Activated T-helper 1 cell treated with anti-CD3 and anti-CD28 coated beads, Interleukin-2, amount 50 U/mL, for 16 hours (primary cell): Measurements from ENCODE around the gene LMF1.
"Not testable (repeated sequence)": the region's sequence is repeated elsewhere in the genome, so short reads cannot be mapped to it uniquely, and the experiment has no call there.

Experiments
- DNase-seq, 2 donors: peaks; one replicate each; pipeline ENCODE4 v3.0.0-alpha.2; 2020; ENCODE audit warnings: low read depth in 1 of 2, low spot score in 1 of 2

The LMF1 gene

GRCh38 chr16:972316-973002 is 1.7 kb upstream of the LMF1 start:
- DNase-seq = no peak

DNA sequence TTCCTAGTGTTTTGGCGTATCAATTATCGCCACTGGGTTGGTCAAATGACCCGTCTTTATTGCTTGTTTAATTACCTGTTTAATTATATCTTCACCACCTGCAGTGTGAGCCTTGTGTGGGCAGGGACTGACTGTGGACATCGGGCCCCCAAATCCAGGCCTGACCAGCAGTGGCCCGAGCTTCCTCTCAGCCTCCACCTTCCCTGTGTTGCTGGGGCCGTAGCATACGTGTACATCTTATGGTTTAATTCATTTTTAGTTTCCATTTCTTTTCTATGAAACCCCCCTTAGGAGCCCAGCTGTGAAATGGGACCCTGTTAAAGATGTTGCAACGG is 1.2 kb upstream of the LMF1 start:
- no peak for DNase-seq

DNA sequence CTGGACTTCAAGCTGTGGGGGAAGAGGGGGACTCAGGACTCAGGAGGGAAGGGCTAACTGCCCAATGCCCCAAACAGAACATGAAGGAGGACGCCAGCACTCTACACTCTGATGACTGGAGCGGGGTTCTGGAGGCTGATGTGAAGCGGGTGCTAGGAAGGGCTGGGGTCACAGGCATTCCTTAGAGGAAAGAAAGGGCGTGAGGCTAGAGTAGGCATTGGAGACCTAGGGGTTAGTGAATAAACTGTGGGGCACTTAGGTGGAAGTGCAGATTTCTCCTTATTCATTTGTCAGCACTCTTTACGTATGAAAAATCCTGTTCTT is 760 bp upstream of the LMF1 start:
- DNase-seq = no peak

DNA sequence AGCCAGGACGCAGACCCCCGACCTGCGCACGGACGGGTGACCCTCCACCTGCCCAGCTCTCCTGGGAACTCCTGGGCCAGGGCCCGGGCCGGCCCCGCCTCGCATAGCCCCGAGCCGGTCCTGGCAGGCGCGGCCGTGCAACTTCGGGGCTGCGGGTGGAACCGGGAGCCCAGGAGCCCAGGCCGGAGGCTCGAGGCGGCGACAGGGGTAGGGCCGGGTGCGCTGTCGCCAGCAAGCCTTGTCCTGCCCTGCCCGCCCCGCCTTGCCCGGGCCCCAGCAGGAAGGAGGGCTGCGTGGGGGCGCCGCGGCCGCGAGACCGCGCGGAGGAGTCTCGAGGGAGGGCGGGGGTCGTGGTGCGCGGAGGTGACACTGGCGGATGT is 408 bp downstream of the LMF1 start:
- no peak for DNase-seq

GRCh38 chr16:969508-970385 is 1.0 kb downstream of the LMF1 start:
- DNase-seq = no peak

- DNase-seq = no peak
Measured at GRCh38 chr16:968620-969019, 2.2 kb downstream of the LMF1 start.

GRCh38 chr16:967546-968295 is 3.1 kb downstream of the LMF1 start:
- no peak for DNase-seq

DNA sequence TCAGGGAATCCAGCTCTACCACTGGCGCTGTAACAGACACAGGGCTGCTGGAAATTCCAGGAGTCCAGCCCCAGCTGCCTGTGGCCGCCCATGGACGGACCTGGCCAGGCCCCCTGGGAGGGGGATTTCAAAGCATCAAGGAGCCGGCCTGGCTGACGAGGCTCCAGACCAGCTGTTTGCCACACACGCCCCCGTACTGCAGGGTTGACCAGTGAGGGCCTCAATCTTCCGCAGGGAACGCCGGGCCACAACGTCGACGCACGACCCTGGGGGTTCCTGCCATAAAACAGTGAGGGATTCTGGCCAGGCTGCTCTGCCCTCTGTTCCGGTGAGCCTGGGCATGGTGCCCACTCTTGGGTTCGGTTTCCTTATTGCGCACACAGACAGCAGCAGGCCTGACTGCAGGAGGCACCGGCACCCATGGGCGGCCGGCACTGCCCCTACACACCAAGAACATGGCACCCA is 3.7 kb downstream of the LMF1 start:
- DNase-seq = no peak

DNA sequence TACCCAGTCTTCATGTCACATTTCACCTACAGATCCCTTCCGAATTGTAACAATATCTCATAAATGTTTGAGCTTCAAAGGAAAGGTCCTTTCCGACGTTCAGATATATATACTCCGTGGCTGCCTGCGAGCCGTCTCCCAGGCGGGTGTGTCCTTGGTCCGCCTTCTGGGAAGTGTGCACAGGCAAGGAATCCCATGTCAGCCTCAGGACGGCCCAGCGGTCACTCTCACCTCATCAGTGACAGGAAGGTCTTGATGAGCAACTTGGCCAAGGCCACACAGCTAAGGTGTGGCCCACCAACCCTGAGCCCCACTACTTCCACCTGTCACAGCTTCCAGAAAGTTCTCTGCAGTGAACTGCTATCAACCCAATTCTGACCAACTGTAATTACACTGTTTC is 4.3 kb downstream of the LMF1 start:
- no peak for DNase-seq

- no peak for DNase-seq
Measured at GRCh38 chr16:966035-966434, 4.7 kb downstream of the LMF1 start.

DNA sequence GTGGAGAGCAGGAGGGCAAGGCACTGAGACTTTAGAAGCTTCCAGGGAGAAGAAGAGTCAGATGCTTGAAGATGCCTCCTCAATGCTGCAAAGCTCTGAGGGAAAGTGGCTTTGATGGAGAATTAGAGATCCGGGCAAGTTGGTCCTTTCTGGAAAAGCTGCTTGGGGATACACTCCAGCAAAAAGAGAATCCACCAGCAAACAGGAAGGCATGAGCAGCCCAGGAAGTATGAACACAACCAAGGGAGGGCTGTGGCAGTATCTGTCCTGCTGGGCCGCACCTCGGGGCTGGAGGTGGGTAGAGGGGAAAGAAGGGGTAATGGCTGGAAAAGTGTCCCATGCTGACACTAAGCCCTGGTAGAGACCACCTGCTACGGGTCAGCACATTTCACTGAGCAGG is 5.3 kb downstream of the LMF1 start:
- no peak for DNase-seq

DNA sequence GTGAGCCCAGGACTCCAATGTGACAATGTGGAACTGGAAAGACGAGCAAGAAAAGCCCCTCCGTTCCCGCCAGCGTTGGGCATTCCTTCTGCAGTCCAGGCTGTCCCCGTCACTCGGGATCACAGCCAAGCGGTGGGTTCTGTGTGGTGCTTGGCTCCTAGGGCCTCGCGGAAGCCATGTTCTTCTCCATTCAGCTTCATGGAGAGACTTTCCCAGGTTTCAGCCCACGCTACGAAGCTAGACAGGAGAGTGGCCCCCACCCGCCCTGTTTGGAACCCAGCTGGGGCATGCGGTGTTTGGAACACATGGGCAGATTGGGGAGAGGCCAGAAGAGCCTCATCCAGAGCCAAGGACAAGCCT is 5.8 kb downstream of the LMF1 start:
- DNase-seq = no peak

DNA sequence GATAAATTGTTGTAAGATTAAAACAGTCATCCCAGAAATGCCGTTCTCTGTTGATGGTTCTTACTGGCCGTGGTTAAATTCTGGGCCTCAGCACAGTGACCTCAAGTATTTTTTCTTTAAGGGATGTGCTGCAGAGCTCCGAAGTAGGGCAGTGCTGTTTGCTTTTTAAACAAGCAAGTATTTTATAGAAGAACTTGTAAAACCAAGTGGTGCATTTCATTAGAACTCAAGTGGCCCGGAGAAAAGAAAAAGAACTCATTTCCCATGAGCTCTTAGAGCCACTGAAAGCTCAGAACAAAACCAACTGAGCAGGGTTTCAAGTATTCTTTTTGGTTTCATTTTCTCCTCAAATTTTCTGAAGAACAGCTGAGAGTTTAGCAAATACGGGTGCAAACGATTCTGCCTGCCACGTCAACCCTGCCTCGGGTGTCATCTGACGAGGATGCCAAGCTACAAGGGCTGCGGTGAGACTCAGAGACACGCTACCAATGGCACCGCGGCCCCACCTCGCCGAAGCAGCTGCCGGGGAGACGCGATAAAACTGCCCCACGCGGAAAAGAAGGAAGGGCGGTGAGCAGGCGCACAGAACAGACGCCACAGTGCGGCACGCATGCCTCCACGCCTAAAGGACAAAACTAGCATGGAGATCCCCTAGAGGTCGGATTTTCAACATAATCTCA is 6.3 kb downstream of the LMF1 start:
- peak; percentile 53 to 73 for DNase-seq

GRCh38 chr16:963913-964312 is 6.9 kb downstream of the LMF1 start:
- DNase-seq = no peak

- DNase-seq = no peak
Measured at GRCh38 chr16:962901-963814, 7.6 kb downstream of the LMF1 start.

- DNase-seq = no peak
Measured at GRCh38 chr16:962366-962765, 8.4 kb downstream of the LMF1 start.

GRCh38 chr16:959232-960040 is 11.3 kb downstream of the LMF1 start:
- no peak for DNase-seq

DNA sequence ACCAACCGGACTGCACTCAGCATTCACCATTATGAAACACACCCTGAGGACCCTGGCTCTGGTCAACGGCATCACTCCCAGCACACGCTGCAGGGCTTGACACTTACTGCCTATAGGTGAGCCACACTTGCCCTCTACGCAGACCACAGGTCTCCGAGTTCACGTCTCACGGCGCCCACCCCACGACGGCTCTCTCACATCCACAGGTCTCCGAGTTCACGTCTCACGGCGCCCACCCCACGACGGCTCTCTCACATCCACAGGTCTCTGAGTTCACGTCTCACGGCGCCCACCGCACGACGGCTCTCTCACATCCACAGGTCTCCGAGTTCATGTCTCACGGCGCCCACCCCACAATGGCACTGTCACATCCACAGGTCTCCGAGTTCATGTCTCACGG is 15.0 kb downstream of the LMF1 start:
- DNase-seq = not testable (repeated sequence)

DNA sequence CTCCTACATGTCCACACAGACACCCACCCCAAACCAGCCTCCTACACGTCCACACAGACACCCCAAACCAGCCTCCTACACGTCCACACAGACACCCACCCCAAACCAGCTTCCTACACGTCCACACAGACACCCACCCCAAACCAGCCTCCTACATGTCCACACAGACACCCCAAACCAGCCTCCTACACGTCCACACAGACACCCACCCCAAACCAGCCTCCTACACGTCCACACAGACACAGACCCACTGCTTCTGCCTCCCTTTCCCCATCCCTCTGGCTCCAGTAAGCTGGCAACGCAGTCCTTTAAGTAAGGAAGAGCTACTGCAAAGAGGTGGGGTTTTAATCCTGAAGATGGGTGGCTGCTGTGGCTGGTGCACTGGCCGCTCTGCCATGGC is 17.0 kb downstream of the LMF1 start:
- DNase-seq = not testable (repeated sequence)

- no peak for DNase-seq
Measured at GRCh38 chr16:952321-952720, 18.5 kb downstream of the LMF1 start.
